A673 (cell line): ENCODE measurements around the gene TSR1.

Experiments
- CTCF ChIP-seq: fragments of 300-800, 200-600 bp; sonication (generic); conservative IDR thresholded peaks from 2 replicates; pipeline ENCODE4 v1.5.1; 2017; ENCODE audit warnings: low read depth, mild to moderate bottlenecking, antibody characterized with exemption, low read length, moderate library complexity, mixed read lengths
- EZH2 ChIP-seq: fragments of 200-600 bp; sonication (generic); IDR thresholded peaks from 2 replicates; pipeline ENCODE4 v1.6.1; 2017; ENCODE audit warnings: borderline replicate concordance, low read depth, mild to moderate bottlenecking, mixed read lengths, antibody characterized with exemption, low read length; ENCODE audit not compliant: poor library complexity, severe bottlenecking

- TF ChIP-seq CTCF (no peak), EZH2 (no peak)
These were observed 36.9 kb upstream of the TSR1 start for GRCh38 chr17:2373179-2373578.
